Prostate gland (tissue), 2 donors: ENCODE results near the gene ZNF708.

Experiments used
- CTCF ChIP-seq, 4 experiments: fragments of 200-600 bp in 2 of 4; fragments of 450-650 bp in 2 of 4; sonication (generic) in 2 of 4; IDR thresholded peaks; 1 replicate in 3 of 4; 2 replicates in 1 of 4; pipeline ENCODE4 v1.5.1; 2016 to 2019; ENCODE audit warnings: antibody characterized with exemption in 4 of 4, mild to moderate bottlenecking in 2 of 4, moderate library complexity in 2 of 4
- POLR2A ChIP-seq: fragments of 450-650 bp; IDR thresholded peaks from one replicate; pipeline ENCODE4 v1.6.1; 2016; ENCODE audit warnings: antibody characterized with exemption, mild to moderate bottlenecking
- POLR2AphosphoS5 ChIP-seq: sonication (generic); formaldehyde crosslinking; IDR thresholded peaks from one replicate; pipeline ENCODE4 v1.6.1; 2017; ENCODE audit warnings: antibody characterized with exemption

- TF ChIP-seq CTCF (IDR thresholded peaks at IDR 0.05) (no peak), POLR2AphosphoS5 (no peak), POLR2A (no peak)
These were observed 11.4 kb downstream of the ZNF708 start for GRCh38 chr19:21317821-21318220.
